HepG2 (cell line): Measurements from ENCODE around the gene CD33. TPM values are rescaled to one million over a fixed set of nuclear protein-coding genes. Genes with fewer than 3 reads are reported as not detected.

Source experiments
- AHR ChIP-seq: IDR thresholded peaks from 2 replicates; pipeline ENCODE4 v1.6.1; 2018; ENCODE audit warnings: missing genetic modification reagents, missing compliant biosample characterization
- EHMT2 ChIP-seq: fragments of 200-600 bp; sonication (generic); IDR thresholded peaks from 2 replicates; pipeline ENCODE4 v1.7.0; 2017; ENCODE audit warnings: antibody characterized with exemption, low read depth, low read length, borderline replicate concordance
- FLYWCH1 ChIP-seq: sonication (generic); formaldehyde crosslinking; IDR thresholded peaks from 2 replicates; pipeline ENCODE4 v1.8.1; 2023; ENCODE audit warnings: mild to moderate bottlenecking, missing genetic modification reagents
- HNF1B ChIP-seq: sonication (generic); formaldehyde crosslinking; IDR thresholded peaks from 2 replicates; pipeline ENCODE4 v1.5.1; 2020; ENCODE audit warnings: mild to moderate bottlenecking, moderate library complexity, missing genetic modification reagents
- KLF16 ChIP-seq, 2 experiments: sonication (generic) in 1 of 2; formaldehyde crosslinking in 1 of 2; IDR thresholded peaks; 2 replicates each; pipeline versions ENCODE4 v1.6.1 to v1.8.0; 2016 to 2023; ENCODE audit warnings: missing genetic modification reagents in 2 of 2, missing compliant biosample characterization in 1 of 2
- MBNL3 ChIP-seq: fragments of 250-450 bp; sonication (Bioruptor Pico); conservative IDR thresholded peaks from 2 replicates; pipeline ENCODE4 v1.8.0; 2022; ENCODE audit warnings: mild to moderate bottlenecking, inconsistent platforms
- MXI1 ChIP-seq: IDR thresholded peaks from 3 replicates; pipeline ENCODE4 v1.6.1; 2012; ENCODE audit warnings: low read depth, low read length, inconsistent platforms, borderline replicate concordance
- PAWR ChIP-seq: sonication (generic); formaldehyde crosslinking; IDR thresholded peaks from 2 replicates; pipeline ENCODE4 v1.4.0; 2020; ENCODE audit warnings: missing genetic modification reagents, mild to moderate bottlenecking, borderline replicate concordance
- SP1 ChIP-seq, 2 experiments: fragments of 450-650 bp in 1 of 2; sonication (generic) in 1 of 2; formaldehyde crosslinking in 1 of 2; IDR thresholded peaks; 2 replicates each; pipeline versions ENCODE4 v1.4.0 to v1.6.1; 2016 to 2020; ENCODE audit warnings: missing genetic modification reagents in 1 of 2
- ZFP36 ChIP-seq: fragments of 150-350 bp; IDR thresholded peaks from 2 replicates; pipeline ENCODE4 v1.6.1; 2018; ENCODE audit warnings: borderline replicate concordance, low read length, low read depth; ENCODE audit not compliant: partially characterized antibody
- ZNF225 ChIP-seq: sonication (generic); formaldehyde crosslinking; IDR thresholded peaks from 2 replicates; pipeline ENCODE4 v1.4.0; 2020; ENCODE audit warnings: mild to moderate bottlenecking, missing genetic modification reagents
- ZNF792 ChIP-seq: IDR thresholded peaks from 2 replicates; pipeline ENCODE4 v1.6.1; 2016
- ZNF850 ChIP-seq: sonication (generic); formaldehyde crosslinking; conservative IDR thresholded peaks from 2 replicates; pipeline ENCODE4 v1.9.0; 2021; ENCODE audit warnings: mild to moderate bottlenecking, missing genetic modification reagents
- polyA plus RNA-seq, 8 experiments: library from polyadenylated mRNA; depleted of rRNA in 3 of 8; stranded (reverse) in 7 of 8; unstranded in 1 of 8; fragments of >200 nt; fragmentation: Illumina TruSeq in 4 of 8; extraction: Trizol in 4 of 8; gene quantifications; 2 replicates each; pipeline versions ENCODE4 v1.2.1 to v1.2.3, GENCODE V29; 2011 to 2016; ENCODE audit warnings: low read depth in 4 of 8, missing spikeins in 1 of 8, mixed read lengths in 1 of 8; ENCODE audit not compliant: insufficient read depth in 1 of 8
- total RNA-seq, 5 experiments: library from RNA; depleted of rRNA; stranded (reverse); fragments of >200 nt; fragmentation: Illumina TruSeq; extraction: Trizol; gene quantifications; 2 replicates each; pipeline ENCODE4 v1.2.3, GENCODE V29; 2016; ENCODE audit warnings: low read depth in 1 of 5
- TF ChIP-seq, protein P1 (sequence below): sonication (generic); formaldehyde crosslinking; IDR thresholded peaks from 2 replicates; pipeline ENCODE4; 2020; ENCODE audit warnings: missing genetic modification reagents, mild to moderate bottlenecking, borderline replicate concordance

Gene CD33
- total and polyA plus RNA-seq, 2 of the 13 experiments (the other 11 are each of a cell fraction or from before 2014, with no cell fraction given): 0.29 TPM; not detected in 1

DNA sequence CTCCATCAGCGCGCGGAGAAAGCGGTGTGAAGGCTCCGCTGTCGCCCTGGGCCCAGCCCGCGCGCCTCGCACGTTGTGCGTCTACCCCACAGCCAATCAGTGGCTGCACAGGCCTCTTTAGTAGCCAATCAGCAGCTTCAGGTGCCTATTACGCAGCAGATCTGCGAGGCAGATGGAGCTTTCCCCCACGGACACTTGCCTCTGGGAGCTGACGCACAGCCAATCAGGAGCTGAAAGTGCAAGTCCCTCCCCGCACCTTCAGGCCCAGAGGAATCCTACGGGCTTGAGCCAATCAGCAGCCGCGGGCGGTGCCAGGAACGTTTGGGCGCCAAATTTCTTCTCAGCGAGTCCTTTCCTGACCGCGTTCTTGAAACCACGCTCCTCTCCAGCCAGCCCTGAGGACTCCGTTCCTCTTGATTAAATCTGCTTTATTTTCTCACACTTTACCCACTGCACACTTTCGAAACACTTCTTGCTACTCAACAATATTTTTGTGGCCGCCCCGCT, 42.9 kb upstream of the CD33 start (continued):
- no peak for TF ChIP-seq HNF1B (CRISPR knock-in tag)
- no peak for TF ChIP-seq PAWR (CRISPR knock-in tag)
- TF ChIP-seq, protein P1, sequence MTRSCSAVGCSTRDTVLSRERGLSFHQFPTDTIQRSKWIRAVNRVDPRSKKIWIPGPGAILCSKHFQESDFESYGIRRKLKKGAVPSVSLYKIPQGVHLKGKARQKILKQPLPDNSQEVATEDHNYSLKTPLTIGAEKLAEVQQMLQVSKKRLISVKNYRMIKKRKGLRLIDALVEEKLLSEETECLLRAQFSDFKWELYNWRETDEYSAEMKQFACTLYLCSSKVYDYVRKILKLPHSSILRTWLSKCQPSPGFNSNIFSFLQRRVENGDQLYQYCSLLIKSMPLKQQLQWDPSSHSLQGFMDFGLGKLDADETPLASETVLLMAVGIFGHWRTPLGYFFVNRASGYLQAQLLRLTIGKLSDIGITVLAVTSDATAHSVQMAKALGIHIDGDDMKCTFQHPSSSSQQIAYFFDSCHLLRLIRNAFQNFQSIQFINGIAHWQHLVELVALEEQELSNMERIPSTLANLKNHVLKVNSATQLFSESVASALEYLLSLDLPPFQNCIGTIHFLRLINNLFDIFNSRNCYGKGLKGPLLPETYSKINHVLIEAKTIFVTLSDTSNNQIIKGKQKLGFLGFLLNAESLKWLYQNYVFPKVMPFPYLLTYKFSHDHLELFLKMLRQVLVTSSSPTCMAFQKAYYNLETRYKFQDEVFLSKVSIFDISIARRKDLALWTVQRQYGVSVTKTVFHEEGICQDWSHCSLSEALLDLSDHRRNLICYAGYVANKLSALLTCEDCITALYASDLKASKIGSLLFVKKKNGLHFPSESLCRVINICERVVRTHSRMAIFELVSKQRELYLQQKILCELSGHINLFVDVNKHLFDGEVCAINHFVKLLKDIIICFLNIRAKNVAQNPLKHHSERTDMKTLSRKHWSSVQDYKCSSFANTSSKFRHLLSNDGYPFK (CRISPR knock-in tag): no peak
- TF ChIP-seq MXI1: no peak
- no peak for TF ChIP-seq SP1 (IDR thresholded peaks at IDR 0.05)
- TF ChIP-seq SP1 (CRISPR knock-in tag; IDR thresholded peaks at IDR 0.05): no peak
- no peak for TF ChIP-seq MBNL3 (CRISPR knock-in tag)
- TF ChIP-seq ZNF225 (CRISPR knock-in tag): no peak
- no peak for TF ChIP-seq EHMT2
- no peak for TF ChIP-seq ZNF792
- no peak for TF ChIP-seq FLYWCH1 (CRISPR knock-in tag)
- TF ChIP-seq ZFP36: no peak
- TF ChIP-seq AHR (CRISPR knock-in tag): no peak
- TF ChIP-seq KLF16 (CRISPR knock-in tag; IDR thresholded peaks at IDR 0.05): no peak
- TF ChIP-seq ZNF850 (CRISPR knock-in tag): no peak
